Lower leg skin (tissue), 4 donors: ENCODE measurements around the gene BAMBI. TPM values are rescaled to one million over a fixed set of nuclear protein-coding genes. Genes with fewer than 3 reads are reported as not detected.
"Not testable (repeated sequence)": the region's sequence is repeated elsewhere in the genome, so short reads cannot be mapped to it uniquely, and the experiment has no call there.

Experiments used
- DNase-seq, 2 donors: peaks; one replicate each; pipeline ENCODE4 v3.0.0-alpha.2; 2019; ENCODE audit warnings: low spot score in 2 of 2
- H3K4me3 ChIP-seq: fragments of 200-600 bp; sonication (generic); 2 replicates; pipeline ENCODE4 v1.5.1; 2017; ENCODE audit warnings: mild to moderate bottlenecking, low read depth; ENCODE audit not compliant: poor library complexity, severe bottlenecking
- CTCF ChIP-seq, 3 donors: fragments of 450-650 bp; IDR thresholded peaks; one replicate each; pipeline ENCODE4 v1.5.1; 2016; ENCODE audit warnings: antibody characterized with exemption in 3 of 3, mild to moderate bottlenecking in 3 of 3, moderate library complexity in 2 of 3
- POLR2A ChIP-seq, 2 donors: fragments of 450-650 bp; IDR thresholded peaks; one replicate each; pipeline ENCODE4 v1.6.1; 2016 to 2017; ENCODE audit warnings: antibody characterized with exemption in 2 of 2, mild to moderate bottlenecking in 1 of 2, moderate library complexity in 1 of 2
- WGBS, 2 donors: methylation state at CpG; one replicate each; pipeline ENCODE4 v1.1.5; 2018; 5-methylcytosine and 5-hydroxymethylcytosine counted together
- intact Hi-C: fragments of 100-400 bp; cut with DNase I; formaldehyde crosslinking; loops from one replicate; pipeline ENCODE4 v1.15.0; 2023; ENCODE audit warnings: low total_unique reads
- total RNA-seq, 4 donors: library from RNA; depleted of rRNA; stranded (reverse); fragments of >200 nt; gene quantifications; one replicate each; pipeline ENCODE4 v1.1.0, GENCODE V29; 2016

The BAMBI gene
- total RNA-seq, 4 donors from 2014 or later = 4.0 to 14.8 (median 11.1) TPM

- no peak overlapping the region for H3K4me3 ChIP-seq
- no peak for TF ChIP-seq POLR2A (IDR thresholded peaks at IDR 0.05)
- TF ChIP-seq CTCF (IDR thresholded peaks at IDR 0.05) = no peak
- WGBS, 2 donors = 82 to 85% methylated on average over 5 of the region's 5 CpGs
- DNase-seq = no peak
- intact Hi-C loops = no loop called here
These were observed 40.0 kb upstream of the BAMBI start for GRCh38 chr10:28637346-28637745.

GRCh38 chr10:28638392-28638791 is 38.9 kb upstream of the BAMBI start:
- intact Hi-C loops = no loop called here
- no peak overlapping the region for H3K4me3 ChIP-seq
- no peak for DNase-seq
- TF ChIP-seq POLR2A (IDR thresholded peaks at IDR 0.05) (no peak), CTCF (IDR thresholded peaks at IDR 0.05) (no peak)

GRCh38 chr10:28640551-28640950 is 36.8 kb upstream of the BAMBI start:
- intact Hi-C loops = no loop called here
- TF ChIP-seq POLR2A (IDR thresholded peaks at IDR 0.05) (no peak), CTCF (IDR thresholded peaks at IDR 0.05) (no peak)
- WGBS, 2 donors = 62 to 73% methylated on average over 2 of the region's 2 CpGs
- H3K4me3 ChIP-seq = no peak overlapping the region
- DNase-seq = no peak

GRCh38 chr10:28644647-28645046 is 32.7 kb upstream of the BAMBI start:
- no peak overlapping the region for H3K4me3 ChIP-seq
- WGBS, 2 donors = 69% methylated on average over 5 of the region's 5 CpGs
- DNase-seq = no peak
- intact Hi-C loops = no loop called here
- TF ChIP-seq CTCF (IDR thresholded peaks at IDR 0.05) = no peak
- TF ChIP-seq POLR2A (IDR thresholded peaks at IDR 0.05) = no peak

GRCh38 chr10:28652106-28652505 is 25.2 kb upstream of the BAMBI start:
- 76 to 96% methylated on average over 2 of the region's 2 CpGs for WGBS, 2 donors
- TF ChIP-seq POLR2A (IDR thresholded peaks at IDR 0.05) (no peak), CTCF (IDR thresholded peaks at IDR 0.05) (no peak)
- DNase-seq = no peak
- no peak overlapping the region for H3K4me3 ChIP-seq
- intact Hi-C loops = loop anchor here (10.0 kb wide), 1 partner anchor 483 kb away; no protein-coding TSS in a partner anchor

- no peak for DNase-seq
- intact Hi-C loops = loop anchor here (10.0 kb wide), 1 partner anchor 482 kb away; no protein-coding TSS in a partner anchor
- no peak overlapping the region for H3K4me3 ChIP-seq
- 88 to 91% methylated on average over 5 of the region's 5 CpGs for WGBS, 2 donors
- TF ChIP-seq POLR2A (IDR thresholded peaks at IDR 0.05) (no peak), CTCF (IDR thresholded peaks at IDR 0.05) (no peak)
These were observed 24.6 kb upstream of the BAMBI start for GRCh38 chr10:28652703-28653102.

GRCh38 chr10:28658824-28659223 is 18.5 kb upstream of the BAMBI start:
- not testable (repeated sequence) for H3K4me3 ChIP-seq
- peak in 1 of 2 donors; percentile 20 for DNase-seq
- 89 to 90% methylated on average over 7 of the region's 7 CpGs for WGBS, 2 donors
- intact Hi-C loops = loop anchor here (10.0 kb wide), 1 partner anchor 476 kb away; no protein-coding TSS in a partner anchor
